PFSK-1 (cell line): ENCODE data around the gene KIAA1328.

ENCODE experiments used
- POLR2AphosphoS5 ChIP-seq: IDR thresholded peaks from 2 replicates; pipeline ENCODE4 v1.6.1; 2012; ENCODE audit warnings: low read depth, mild to moderate bottlenecking, control low read depth, low read length, moderate library complexity
- REST ChIP-seq, 2 experiments: IDR thresholded peaks; 2 replicates each; pipeline versions ENCODE4 v1.6.1 to v1.8.0; 2011 to 2012; ENCODE audit warnings: low read depth in 2 of 2, low read length in 2 of 2, control low read depth in 1 of 2, inconsistent platforms in 1 of 2, mild to moderate bottlenecking in 1 of 2, moderate library complexity in 1 of 2; ENCODE audit not compliant: insufficient read depth in 1 of 2
- SIN3A ChIP-seq: IDR thresholded peaks from 2 replicates; pipeline ENCODE4 v1.6.1; 2012; ENCODE audit warnings: mild to moderate bottlenecking, low read length, moderate library complexity, borderline replicate concordance; ENCODE audit not compliant: insufficient read depth

DNA sequence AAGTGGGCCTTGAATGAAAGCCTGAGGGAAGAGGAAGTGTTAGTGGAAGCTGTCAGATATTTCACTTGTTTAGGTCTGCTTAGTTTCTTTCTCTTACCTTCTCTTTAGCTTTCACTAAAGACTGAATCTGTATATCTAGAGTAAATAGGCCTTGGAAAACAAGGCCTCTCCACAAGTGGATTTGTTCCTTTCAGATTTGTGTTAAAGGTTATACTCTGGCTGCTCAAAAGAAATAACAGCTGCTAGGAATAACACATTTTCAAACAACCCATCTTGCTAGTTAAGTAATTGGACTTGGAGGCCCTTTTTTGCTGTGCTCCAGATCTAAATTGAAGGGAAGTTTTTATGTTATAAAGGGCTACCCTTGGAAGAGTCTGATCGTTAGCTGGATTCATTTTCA lies 236.3 kb downstream of the KIAA1328 start:
- no peak for TF ChIP-seq SIN3A
- TF ChIP-seq REST (IDR thresholded peaks at IDR 0.05; ENCODE audit: insufficient read depth in 1 of 2, low read depth in 2 of 2, low read length in 2 of 2): no peak
- TF ChIP-seq POLR2AphosphoS5: no peak
